Measurements from ENCODE around the gene LPP. TPM values are rescaled to one million over a fixed set of nuclear protein-coding genes. Genes with fewer than 3 reads are reported as not detected.

LPP gene
- total RNA-seq, 6 experiments from 2014 or later, result 41.5 to 90.5 (median 69.5) TPM

- TF ChIP-seq CTCF (IDR thresholded peaks at IDR 0.05) (no peak), POLR2A (IDR thresholded peaks at IDR 0.05) (no peak)
- no peak for DNase-seq
- H3K9me3 ChIP-seq, result no peaks in the 10 kb centered on the region
- no peak for ATAC-seq
- no CpG with 5 or more reads among the region's 2 CpGs for WGBS (ENCODE audit: insufficient coverage, low coverage, low lambda C conversion rate, missing lambda C conversion rate)
- no peaks in the 10 kb centered on the region for H3K4me1 ChIP-seq
- H3K27me3 ChIP-seq, result no peaks in the 10 kb centered on the region
- no peak overlapping the region for H3K4me3 ChIP-seq
- intact Hi-C loops (cut with DNase I), result no loop called here
- no peak overlapping the region for H3K27ac ChIP-seq
- no peaks in the 10 kb centered on the region for H3K36me3 ChIP-seq
Observed at GRCh38 chr3:188146219-188146618, 7.7 kb upstream of the LPP start.

- no peak for DNase-seq
- TF ChIP-seq CTCF (IDR thresholded peaks at IDR 0.05), result no peak
- TF ChIP-seq POLR2A (IDR thresholded peaks at IDR 0.05), result no peak
- H3K27me3 ChIP-seq, result no peaks in the 10 kb centered on the region
- WGBS (ENCODE audit: insufficient coverage, low coverage, low lambda C conversion rate, missing lambda C conversion rate), result 79% methylated on average over 3 of the region's 3 CpGs
- intact Hi-C loops (cut with DNase I), result no loop called here
- peaks cover 0 to 3% (median 0%) of the 10 kb centered on the region in 4 donors for H3K4me1 ChIP-seq
- no peaks in the 10 kb centered on the region for H3K36me3 ChIP-seq
- no peak overlapping the region for H3K27ac ChIP-seq
- H3K4me3 ChIP-seq, result no peak overlapping the region
- no peaks in the 10 kb centered on the region for H3K9me3 ChIP-seq
- no peak for ATAC-seq
Observed at GRCh38 chr3:188147782-188148181, 6.2 kb upstream of the LPP start.

GRCh38 chr3:188148318-188148717 lies 5.6 kb upstream of the LPP start:
- 52% methylated on average over 1 of the region's 1 CpG for WGBS (ENCODE audit: insufficient coverage, low coverage, low lambda C conversion rate, missing lambda C conversion rate)
- H3K4me3 ChIP-seq, result no peak overlapping the region

GRCh38 chr3:188149587-188149986 lies 4.4 kb upstream of the LPP start:
- no peaks in the 10 kb centered on the region for H3K36me3 ChIP-seq
- no peaks in the 10 kb centered on the region for H3K27me3 ChIP-seq
- no peak overlapping the region for H3K4me3 ChIP-seq
- WGBS (ENCODE audit: insufficient coverage, low coverage, low lambda C conversion rate, missing lambda C conversion rate), result 85% methylated on average over 7 of the region's 9 CpGs
- no peaks in the 10 kb centered on the region for H3K9me3 ChIP-seq
- H3K27ac ChIP-seq, result no peak overlapping the region
- no peak for ATAC-seq
- TF ChIP-seq CTCF (IDR thresholded peaks at IDR 0.05), result no peak
- no peak for TF ChIP-seq POLR2A (IDR thresholded peaks at IDR 0.05)
- peaks cover 0 to 7% (median 0%) of the 10 kb centered on the region in 4 donors for H3K4me1 ChIP-seq
- intact Hi-C loops (cut with DNase I), result no loop called here
- no peak for DNase-seq

More at GRCh38 chr3:188148318-188148717, 5.6 kb upstream of the LPP start:
- DNase-seq, result no peak
- intact Hi-C loops (cut with DNase I), result no loop called here
- no peak for TF ChIP-seq POLR2A (IDR thresholded peaks at IDR 0.05)
- no peak overlapping the region for H3K27ac ChIP-seq
- no peaks in the 10 kb centered on the region for H3K27me3 ChIP-seq
- peaks cover 0 to 7% (median 0%) of the 10 kb centered on the region in 4 donors for H3K4me1 ChIP-seq
- H3K9me3 ChIP-seq, result no peaks in the 10 kb centered on the region
- H3K36me3 ChIP-seq, result no peaks in the 10 kb centered on the region
- no peak for ATAC-seq

GRCh38 chr3:188150982-188151381 lies 3.0 kb upstream of the LPP start:
- WGBS (ENCODE audit: insufficient coverage, low coverage, low lambda C conversion rate, missing lambda C conversion rate), result 96% methylated on average over 6 of the region's 6 CpGs
- no peaks in the 10 kb centered on the region for H3K9me3 ChIP-seq
- H3K36me3 ChIP-seq, result no peaks in the 10 kb centered on the region
- peaks cover 0 to 18% (median 3%) of the 10 kb centered on the region in 4 donors for H3K4me1 ChIP-seq
- intact Hi-C loops (cut with DNase I), result no loop called here
- H3K27ac ChIP-seq, result no peak overlapping the region
- DNase-seq, result no peak
- H3K27me3 ChIP-seq, result no peaks in the 10 kb centered on the region
- TF ChIP-seq CTCF (IDR thresholded peaks at IDR 0.05), result no peak
- no peak overlapping the region for H3K4me3 ChIP-seq
- ATAC-seq, result no peak

Data from right lobe of liver (tissue), 6 donors.